GM19395 (cell line): Measurements from ENCODE around the gene KIAA0319L.
"Not testable (repeated sequence)": the region's sequence is repeated elsewhere in the genome, so short reads cannot be mapped to it uniquely, and the experiment has no call there.

ENCODE experiments used
- ATAC-seq: cut with Tn5 transposase; IDR thresholded peaks from one replicate; pipeline ENCODE4 v1.9.1; 2021; ENCODE audit warnings: mild to moderate bottlenecking, moderate library complexity; ENCODE audit not compliant: unreplicated experiment

Gene KIAA0319L

DNA sequence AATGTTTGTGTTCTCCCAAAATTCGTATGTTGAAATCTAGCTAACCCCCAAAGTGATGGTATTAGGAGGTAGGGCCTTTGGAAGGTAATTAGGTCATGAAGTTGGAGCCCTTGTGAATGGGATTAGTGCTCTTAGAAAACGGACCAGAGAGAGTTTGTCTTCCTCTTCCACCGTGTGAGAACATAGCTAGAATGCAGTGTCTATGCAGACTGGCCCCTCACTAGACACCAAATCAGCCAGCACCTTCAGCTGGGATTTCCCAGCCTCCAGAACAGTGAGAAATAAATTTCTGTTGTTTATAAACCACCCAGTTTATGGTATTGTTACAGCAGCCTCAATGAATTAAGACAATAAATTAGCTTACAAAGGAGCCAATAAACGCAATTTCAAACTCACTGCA, 58.0 kb downstream of the KIAA0319L start:
- ATAC-seq = no peak

DNA sequence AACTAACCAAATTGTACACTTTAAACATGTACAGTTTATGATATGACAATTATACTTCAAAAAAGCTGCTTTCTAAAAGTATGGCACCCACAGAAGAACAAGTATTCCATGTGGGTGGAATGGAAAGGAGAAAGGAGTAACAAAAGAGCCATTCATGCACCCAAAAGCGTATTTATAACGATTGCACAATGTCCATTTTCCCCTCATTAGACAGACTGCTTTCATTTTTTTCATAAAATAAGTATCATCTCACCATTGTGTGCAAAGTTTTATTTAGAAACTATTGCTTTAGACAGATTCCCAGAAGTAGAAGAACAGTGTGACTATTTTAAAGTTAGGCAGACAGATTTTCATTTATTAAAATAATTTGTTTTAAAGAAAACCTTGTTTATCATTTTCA, 59.6 kb downstream of the KIAA0319L start:
- ATAC-seq = no peak

DNA sequence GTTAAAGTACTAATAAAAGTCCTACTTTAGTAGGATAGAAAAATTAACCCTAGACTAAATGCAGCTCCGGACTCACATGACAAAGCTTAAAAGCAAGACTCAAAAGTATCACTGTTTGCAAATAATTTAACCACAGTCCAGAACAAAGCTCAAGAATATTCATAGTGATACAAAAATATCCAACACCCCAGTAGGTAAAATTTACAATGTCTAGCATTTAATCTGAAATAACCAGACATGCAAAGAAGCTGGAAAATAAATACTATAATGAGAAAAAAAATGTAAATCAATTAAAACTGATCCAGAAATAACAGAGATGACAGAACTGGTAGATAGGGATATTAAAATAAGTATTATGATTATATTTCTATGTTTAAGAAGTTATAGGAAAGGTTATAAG, 67.0 kb downstream of the KIAA0319L start:
- ATAC-seq = no peak

DNA sequence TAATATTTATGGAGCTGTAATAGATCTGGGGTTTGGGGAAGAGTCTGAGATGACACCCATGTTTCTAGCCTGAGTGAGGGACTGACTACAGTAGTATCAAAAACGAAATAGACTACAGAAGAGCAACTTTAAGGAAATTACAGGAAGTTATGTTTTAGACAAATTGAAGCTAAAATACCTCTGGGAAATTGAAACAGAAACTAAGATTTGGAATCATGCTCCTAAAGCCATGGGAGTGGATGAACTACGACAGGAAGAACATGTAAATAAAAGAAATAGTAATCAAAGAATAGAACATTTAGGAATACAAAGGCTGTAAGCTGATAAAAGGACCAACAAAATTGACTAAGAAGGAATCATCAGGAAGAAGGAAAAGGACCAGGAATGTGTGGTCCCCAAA, 68.9 kb downstream of the KIAA0319L start:
- no peak for ATAC-seq

DNA sequence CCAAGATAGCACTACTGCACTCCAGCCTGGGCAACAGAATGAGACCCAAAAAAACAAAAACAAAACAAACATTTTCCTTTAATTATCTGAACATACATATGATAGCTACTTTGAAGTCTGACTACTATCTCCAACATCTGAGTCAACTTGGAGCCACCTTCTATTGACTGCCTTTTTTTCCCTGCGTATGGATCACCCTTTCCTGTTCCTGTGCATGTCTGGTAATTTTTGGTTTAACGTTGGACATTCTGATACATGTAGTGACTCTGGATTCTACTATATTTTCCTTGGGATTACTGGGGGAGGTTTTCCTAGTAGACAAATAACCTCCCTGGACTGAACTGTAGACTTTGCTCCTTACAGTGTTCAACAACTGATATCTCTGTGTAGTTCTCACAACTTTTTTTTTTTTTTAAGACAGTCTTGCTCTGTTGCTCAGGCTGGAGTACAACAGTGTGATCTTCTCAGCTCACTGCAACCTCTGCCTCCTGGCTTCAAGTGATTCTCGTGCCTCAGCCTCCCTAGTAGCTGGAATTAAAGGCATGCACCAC, 70.3 kb downstream of the KIAA0319L start:
- ATAC-seq = no peak

DNA sequence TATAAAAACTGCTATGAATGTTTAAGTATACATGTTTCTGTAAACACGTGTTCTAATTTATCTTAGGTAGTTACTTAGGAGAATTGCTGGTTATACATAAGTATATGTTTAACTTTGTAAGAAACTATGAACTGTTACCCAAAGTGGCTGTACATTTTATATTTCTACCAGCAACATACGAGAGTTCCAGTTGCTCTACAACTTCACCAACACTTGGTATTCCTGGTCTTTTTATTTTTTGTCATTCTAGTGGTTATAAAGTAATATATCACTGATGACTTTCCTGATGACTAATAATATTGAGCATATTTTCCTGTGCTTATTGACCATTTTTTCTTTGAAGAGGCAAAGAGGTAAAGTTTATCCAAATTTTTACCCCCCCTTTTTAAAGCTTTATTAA, 76.0 kb downstream of the KIAA0319L start:
- no peak for ATAC-seq

DNA sequence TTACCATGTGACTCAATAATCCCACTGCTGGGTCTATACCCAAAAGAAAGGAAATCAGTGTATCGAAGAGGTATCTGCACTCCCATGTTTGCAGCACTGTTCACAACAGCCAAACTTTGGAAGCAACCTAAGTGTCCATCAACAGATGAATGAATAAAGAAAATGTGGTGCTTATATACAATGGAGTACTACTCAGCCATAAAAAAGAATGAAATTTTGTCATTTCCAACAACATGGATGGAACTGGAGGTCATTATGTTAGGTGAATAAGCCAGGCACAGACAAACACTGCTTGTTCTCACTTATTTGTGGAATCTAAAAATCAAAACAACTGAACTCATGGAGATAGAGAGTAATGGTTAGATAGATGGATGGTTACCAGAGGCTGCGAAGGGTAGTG, 79.3 kb downstream of the KIAA0319L start:
- ATAC-seq = no peak

DNA sequence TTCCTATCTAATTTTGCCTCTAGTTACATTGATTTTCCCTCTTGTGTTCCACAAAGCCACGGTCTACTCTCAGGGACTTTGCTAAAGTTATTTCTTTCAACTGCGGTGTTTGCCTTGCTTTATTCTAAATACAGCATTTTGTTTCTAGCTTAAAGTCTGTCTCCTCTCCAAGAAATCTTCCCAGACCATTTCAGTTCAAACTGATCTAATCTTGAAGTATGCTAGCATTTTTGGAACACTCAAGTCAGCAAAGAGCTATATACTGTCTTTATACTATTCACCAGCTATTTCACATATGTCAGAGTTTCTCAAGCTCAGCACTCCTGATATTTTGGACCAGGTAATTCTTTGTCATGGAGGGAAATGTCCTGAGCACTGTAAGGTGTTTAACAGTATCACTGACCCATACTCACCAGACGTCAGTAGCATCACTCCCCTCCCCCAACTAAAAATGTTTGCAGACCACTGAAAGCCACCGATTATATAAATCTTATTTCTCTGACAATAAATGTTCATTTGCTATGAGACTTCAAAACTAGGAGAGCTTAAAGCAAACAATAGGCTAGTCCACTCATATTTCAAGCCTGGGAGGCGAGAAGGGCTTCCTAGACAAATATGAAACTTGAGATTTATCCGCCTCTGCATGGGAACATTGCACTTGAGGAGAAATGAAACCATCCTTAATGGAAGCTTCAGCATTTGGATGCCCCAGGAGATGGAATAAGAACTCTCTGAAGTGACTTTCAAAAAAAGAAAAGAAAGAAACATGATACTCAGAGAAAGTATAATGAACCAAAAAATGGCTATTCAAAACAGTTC, 81.1 kb downstream of the KIAA0319L start:
- ATAC-seq = no peak

DNA sequence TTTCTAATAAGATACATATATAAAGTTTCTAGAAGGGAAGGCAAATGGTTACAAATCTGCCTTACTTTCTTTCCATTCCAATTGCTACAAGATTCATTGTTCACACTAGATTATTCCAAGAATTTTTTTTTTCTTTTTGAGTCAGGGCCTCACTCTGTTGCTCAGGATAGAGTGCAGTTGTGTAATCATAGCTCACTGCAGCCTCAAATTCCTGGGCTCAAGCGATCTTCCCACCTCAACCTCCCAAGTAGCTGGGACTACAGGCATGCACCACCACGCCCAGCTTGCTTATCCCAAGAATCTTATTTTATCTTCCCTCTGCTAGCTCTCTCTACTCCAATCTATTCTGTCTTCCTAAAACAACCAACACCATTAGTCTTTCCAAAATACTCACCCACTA, 81.8 kb downstream of the KIAA0319L start:
- ATAC-seq = no peak

DNA sequence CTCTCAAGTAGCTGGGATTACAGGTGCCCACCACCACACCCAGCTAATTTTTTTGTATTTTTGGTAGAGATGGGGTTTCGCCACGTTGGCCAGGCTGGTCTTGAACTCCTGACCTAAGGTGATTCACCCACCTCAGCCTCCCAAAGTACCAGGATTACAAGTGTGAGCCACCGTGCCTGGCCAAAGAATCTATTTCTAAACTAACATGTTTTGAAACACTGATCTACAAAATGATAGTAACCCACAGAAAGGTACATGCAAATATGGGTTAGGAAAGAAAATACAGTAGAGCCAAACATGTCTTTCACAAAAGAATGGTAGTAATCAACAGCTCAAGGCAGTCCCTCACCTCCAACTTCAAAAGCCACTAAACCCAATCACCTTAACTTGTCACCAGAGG, 84.0 kb downstream of the KIAA0319L start:
- not testable (repeated sequence) for ATAC-seq

DNA sequence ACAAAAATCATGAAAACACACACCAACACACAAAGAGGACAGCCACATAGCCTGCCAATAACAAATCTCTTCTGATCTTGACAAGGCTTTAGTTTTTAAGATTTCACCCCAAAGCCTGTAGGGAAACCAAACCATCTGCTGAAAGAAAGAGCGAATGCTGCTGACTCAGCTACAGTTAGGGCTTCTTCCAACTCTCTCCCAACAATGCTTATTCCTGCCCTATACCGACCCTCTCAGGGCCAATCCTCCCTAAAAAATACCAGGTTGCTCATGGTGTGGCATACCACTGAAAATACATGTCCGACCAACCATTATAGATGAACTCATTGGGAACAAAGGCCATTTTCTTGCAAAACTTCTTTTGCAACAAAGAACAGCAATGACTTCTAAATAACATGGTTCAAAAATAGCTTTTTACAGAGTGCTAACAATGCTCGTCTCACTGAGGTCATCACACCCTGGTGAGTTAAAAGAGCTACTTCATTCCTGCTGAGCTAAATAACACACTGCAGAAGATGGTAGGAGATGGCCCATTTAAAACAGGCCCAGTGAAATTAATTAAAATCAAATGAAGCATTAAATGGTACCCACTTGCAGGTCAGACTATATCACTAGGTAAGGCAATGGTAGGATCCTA, 86.1 kb downstream of the KIAA0319L start:
- no peak for ATAC-seq

DNA sequence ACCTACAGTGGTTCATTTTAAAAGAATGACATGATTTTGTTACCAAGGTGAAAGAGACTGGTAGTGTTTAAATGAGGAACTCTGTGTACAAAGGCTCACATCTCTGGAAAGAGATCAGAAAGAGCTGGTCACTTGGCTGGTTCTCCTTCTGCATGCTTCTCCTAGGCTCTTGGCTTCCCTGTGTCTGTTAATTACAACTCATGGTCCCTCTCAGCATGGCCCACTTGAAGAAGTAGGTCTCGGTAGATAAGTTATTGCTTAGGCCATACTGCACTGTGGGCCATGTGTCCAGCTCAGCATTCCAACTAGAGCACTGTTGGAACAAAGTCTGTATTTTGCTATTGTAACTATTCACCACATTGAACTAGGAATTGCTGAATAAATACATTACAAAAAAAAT, 91.1 kb downstream of the KIAA0319L start:
- ATAC-seq = no peak

DNA sequence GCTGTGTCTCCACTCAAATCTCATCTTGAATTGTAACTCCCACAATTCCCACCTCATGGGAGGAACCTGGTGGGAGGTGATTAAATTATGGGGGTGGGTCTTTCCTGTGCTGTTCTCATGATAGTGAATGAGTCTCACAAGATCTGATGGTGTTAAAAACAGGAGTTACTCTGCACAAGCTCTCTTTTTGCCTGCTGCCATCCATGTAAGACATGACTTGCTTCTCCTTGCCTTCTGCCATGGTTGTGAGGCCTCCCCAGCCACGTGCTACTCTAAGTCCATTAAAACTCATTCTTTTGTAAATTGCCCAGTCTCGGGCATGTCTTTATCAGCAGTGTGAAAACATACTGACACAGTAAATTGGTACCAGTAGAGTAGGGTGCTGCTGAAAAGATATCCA, 93.5 kb downstream of the KIAA0319L start:
- not testable (repeated sequence) for ATAC-seq

DNA sequence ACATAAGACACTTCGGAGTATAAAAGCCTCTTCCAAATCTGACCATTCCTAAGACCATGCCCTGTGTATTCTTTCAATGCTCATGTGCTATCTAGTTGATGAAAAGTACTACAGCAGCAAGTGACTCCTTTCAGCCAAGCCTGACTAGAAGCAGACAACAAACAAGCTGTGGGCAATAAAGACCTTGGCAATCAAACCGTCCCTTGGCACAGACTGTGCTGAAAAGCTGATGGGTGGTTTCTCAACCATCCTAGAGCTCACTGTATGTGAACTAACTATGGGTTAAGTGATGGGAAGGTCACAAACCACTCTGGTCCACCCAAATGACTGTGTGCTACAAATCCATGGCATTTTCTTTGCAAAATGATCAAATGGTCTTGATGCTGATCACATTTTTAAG, 94.0 kb downstream of the KIAA0319L start:
- ATAC-seq = no peak

DNA sequence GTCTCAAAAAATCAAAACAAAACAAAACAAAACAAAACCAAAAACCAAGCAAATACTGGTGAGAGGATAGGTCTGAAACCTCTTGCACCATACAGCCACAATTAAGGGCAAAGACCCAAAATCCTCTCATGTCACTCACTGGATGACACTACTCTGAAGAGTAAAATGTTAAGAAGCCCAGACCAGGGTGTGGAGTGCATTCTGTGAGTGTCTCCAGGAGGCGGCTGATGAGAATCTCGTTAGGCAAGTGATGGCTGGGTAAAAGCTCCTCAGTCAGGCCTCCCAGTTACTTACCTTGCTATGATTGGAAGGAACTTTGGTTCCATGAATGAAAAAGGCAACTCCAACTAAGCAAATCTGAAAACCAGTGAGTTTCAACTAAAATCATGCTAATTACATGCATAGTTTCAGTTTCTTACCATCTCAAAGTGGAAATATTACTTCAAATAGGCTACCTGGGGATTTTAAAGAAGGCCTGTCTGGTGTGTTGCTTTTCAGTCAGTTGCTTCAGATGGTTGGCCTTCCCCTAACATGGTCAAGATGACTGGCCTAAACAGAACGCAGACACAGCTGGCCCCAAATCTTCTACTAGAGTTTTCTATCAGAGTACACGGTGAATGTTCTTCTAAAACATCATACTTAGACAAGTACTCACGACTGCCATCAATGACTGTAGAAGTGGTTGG, 95.1 kb downstream of the KIAA0319L start:
- no peak for ATAC-seq

DNA sequence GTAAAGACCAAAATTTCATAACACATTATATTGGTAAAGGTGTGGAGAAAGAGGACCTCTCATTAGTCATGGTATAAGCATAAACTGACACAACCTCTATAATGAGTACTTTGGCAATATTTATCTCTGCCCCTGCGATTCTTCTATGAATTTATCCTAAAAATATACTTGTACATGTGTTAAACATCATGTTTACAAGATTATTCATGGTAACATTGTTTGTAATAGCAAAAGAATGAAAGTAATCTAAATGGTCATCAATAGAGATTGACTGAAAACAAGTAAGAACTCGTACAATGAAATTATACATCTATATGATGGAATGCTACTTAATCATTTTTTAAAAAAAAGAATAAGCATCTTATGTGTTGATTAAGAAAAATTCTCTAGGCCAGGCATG, 96.4 kb downstream of the KIAA0319L start:
- no peak for ATAC-seq

DNA sequence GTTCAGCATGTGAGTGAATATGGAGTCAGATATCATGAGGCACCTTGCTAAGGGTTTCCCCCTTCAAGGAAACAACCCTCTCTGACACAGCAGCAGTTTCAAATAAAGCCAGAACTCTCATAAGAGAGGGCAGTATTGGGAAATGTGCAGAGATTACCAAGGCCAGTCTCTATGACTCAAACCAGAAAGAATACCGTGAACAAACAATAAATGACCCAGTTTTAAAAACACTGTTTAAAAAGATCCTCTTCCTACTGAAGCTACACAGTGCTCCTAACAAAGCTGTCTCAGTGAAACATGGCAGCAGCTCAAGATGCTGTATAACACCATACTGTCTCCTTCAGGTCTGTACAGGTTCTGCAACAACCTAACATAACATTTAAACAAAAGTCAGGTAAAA, 102.6 kb downstream of the KIAA0319L start:
- no peak for ATAC-seq

DNA sequence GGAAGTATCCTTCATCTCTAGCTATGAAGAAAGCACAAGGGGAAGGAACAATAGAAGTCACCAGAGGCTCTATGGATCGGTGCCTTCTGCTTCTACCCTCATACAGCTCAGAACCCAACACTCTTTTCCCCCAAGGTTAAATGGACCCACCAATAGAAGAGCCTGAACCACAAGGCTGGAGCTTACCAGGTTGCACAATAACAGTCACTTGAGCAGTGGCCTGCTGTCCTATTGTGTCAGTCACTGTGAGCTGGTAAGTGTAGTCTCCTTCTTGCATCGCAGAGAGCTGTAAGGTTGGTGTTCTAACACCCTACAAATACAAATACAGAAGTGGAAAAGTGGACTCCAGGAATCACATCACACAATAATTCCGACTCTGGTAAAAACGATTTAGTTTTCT, 103.0 kb downstream of the KIAA0319L start:
- ATAC-seq = no peak

DNA sequence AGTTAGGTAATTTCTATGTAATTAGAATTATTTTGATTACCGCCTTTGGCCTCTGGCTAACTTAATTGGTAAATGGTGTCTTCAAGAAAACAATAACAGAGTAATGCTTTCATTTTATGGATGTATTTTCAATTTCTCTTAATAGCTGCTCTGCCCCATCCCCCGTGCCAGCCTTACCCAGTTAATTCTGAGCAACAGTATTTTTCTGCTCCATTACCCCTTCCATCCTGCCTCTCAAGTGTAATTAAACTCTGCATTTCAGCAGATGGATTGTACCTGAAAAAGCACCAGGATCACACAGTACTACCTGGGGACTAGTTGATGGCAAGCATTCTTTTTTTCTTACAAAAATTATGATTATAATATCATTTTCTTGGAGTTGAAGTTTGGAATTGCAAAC, 104.2 kb downstream of the KIAA0319L start:
- ATAC-seq = no peak

DNA sequence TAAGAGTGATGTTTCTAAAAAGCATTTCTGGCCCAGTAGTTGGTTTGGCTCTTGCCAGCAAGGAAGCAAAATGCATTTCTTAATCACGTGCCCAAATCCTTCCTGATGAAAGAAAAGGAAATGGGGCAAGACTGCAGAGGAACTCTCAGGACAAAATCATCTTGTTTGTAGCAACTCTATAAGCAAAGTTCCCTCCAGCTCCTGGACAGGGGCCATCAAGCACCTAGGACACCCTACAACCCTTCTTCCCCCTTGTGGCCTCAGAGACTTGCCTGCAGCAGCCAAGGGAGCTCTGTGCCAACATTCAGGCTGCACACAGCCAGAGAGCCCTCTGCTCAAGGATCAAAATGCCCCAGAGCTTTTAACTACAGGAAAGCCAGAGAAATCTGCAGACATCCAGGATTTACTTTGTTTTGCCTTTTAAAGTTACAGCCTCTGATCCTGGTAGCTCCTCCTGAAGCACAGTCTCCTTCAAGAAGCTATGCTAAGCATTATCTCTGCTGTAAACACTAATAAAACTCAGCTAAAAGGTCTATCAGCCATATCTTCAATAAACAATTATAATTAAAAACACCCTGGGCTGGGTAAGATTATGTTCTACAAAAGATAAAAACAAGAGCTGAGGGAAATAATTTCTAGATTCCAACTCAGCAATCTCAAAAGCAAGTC, 105.0 kb downstream of the KIAA0319L start:
- no peak for ATAC-seq

DNA sequence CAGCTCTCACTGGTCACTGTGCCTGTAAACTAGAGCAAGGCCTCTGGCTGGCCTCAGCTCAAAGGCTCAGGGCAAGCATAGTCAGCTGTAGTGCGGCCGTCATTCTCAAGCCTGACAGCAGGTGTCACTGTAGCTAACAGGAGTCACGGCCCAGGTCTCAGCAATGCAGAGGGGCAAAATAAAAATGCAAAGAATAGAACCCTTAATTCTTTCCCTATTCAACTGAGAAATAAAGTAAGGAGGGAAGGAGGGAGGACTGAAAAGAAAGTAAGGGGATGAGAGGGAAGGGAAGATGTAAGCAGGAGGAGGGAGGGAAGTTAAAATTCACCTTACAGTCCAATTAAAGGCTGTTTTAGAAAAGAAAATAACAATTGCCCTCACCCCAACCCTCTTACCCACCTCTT, 106.1 kb downstream of the KIAA0319L start:
- no peak for ATAC-seq
